HG03066 (cell line): ENCODE measurements around the gene IL27RA.
"Not testable (repeated sequence)": the region's sequence is repeated elsewhere in the genome, so short reads cannot be mapped to it uniquely, and the experiment has no call there.

ENCODE experiments used
- ATAC-seq: cut with Tn5 transposase; IDR thresholded peaks from one replicate; pipeline ENCODE4 v1.9.1; 2021; ENCODE audit warnings: low read depth; ENCODE audit not compliant: unreplicated experiment

Gene IL27RA

GRCh38 chr19:14027856-14028450 lies 3.6 kb upstream of the IL27RA start, which contains the start of gene RLN3:
TSS of gene RLN3 (plus strand) at chr19:14028148. CDS start at chr19:14028205, 57 bp downstream.
- no peak for ATAC-seq

GRCh38 chr19:14028901-14029300 lies 2.7 kb upstream of the IL27RA start:
- ATAC-seq = no peak

GRCh38 chr19:14030997-14031718 lies 404 bp upstream of the IL27RA start:
- peak; percentile 25 for ATAC-seq

- ATAC-seq = no peak
Observed at GRCh38 chr19:14033946-14034345, 2.4 kb downstream of the IL27RA start.

- ATAC-seq = not testable (repeated sequence)
Observed at GRCh38 chr19:14035159-14035558, 3.6 kb downstream of the IL27RA start.

GRCh38 chr19:14035706-14036105 lies 4.1 kb downstream of the IL27RA start:
- ATAC-seq = no peak

GRCh38 chr19:14039181-14039580 lies 7.6 kb downstream of the IL27RA start:
- ATAC-seq = no peak

GRCh38 chr19:14042659-14043608 lies 11.4 kb downstream of the IL27RA start:
- not testable (repeated sequence) for ATAC-seq

GRCh38 chr19:14047866-14048265 lies 16.3 kb downstream of the IL27RA start:
- not testable (repeated sequence) for ATAC-seq

- no peak for ATAC-seq
Observed at GRCh38 chr19:14048443-14049153, 17.0 kb downstream of the IL27RA start.

- no peak for ATAC-seq
Observed at GRCh38 chr19:14050512-14050911, 18.9 kb downstream of the IL27RA start.

GRCh38 chr19:14050961-14051360 lies 19.4 kb downstream of the IL27RA start:
- not testable (repeated sequence) for ATAC-seq

GRCh38 chr19:14051980-14052379 lies 20.4 kb downstream of the IL27RA start:
- ATAC-seq = no peak

GRCh38 chr19:14052470-14052869 lies 20.9 kb downstream of the IL27RA start:
- no peak for ATAC-seq

GRCh38 chr19:14053032-14053431 lies 21.5 kb downstream of the IL27RA start:
- no peak for ATAC-seq

- ATAC-seq = no peak
Observed at GRCh38 chr19:14053500-14053899, 21.9 kb downstream of the IL27RA start.

GRCh38 chr19:14054099-14054498 lies 22.5 kb downstream of the IL27RA start:
- ATAC-seq = no peak

- ATAC-seq = no peak
Observed at GRCh38 chr19:14054721-14055120, 23.2 kb downstream of the IL27RA start.

GRCh38 chr19:14055396-14055795 lies 23.8 kb downstream of the IL27RA start:
- no peak for ATAC-seq

GRCh38 chr19:14056069-14056666 lies 24.6 kb downstream of the IL27RA start:
- ATAC-seq = no peak
